RWPE2 (cell line): Measurements from ENCODE around the gene ZBTB32.
"Not testable (repeated sequence)": the region's sequence is repeated elsewhere in the genome, so short reads cannot be mapped to it uniquely, and the experiment has no call there.

Source experiments
- ATAC-seq: fragments of 200-7000 bp; cut with Tn5 transposase; 3 replicates; pipeline ENCODE4 v1.9.1; 2021; ENCODE audit warnings: low read depth
- DNase-seq: peaks from one replicate; pipeline ENCODE4 v3.0.0-alpha.2; 2020; ENCODE audit warnings: low spot score
- H3K27ac ChIP-seq: fragments of 450-650 bp; 2 replicates; pipeline ENCODE4 v1.5.1; 2017; ENCODE audit warnings: mild to moderate bottlenecking; ENCODE audit not compliant: poor library complexity, severe bottlenecking
- H3K27me3 ChIP-seq: fragments of 250-450 bp; sonication (Bioruptor Pico); 2 replicates; pipeline ENCODE4 v1.5.1; 2021; ENCODE audit warnings: mild to moderate bottlenecking, moderate library complexity; ENCODE audit not compliant: insufficient read depth, poor library complexity, severe bottlenecking
- H3K36me3 ChIP-seq: fragments of 250-450 bp; sonication (Bioruptor Pico); 2 replicates; pipeline ENCODE4 v1.5.1; 2020; ENCODE audit warnings: low read depth, mild to moderate bottlenecking, moderate library complexity
- H3K4me1 ChIP-seq: fragments of 250-450 bp; sonication (Bioruptor Pico); 2 replicates; pipeline ENCODE4 v1.5.1; 2021; ENCODE audit warnings: mild to moderate bottlenecking, moderate library complexity; ENCODE audit not compliant: insufficient read depth, poor library complexity, severe bottlenecking
- H3K4me3 ChIP-seq: fragments of 250-450 bp; sonication (Bioruptor Pico); 2 replicates; pipeline ENCODE4 v1.5.1; 2021; ENCODE audit warnings: mild to moderate bottlenecking, moderate library complexity; ENCODE audit not compliant: severe bottlenecking
- H3K9me3 ChIP-seq: fragments of 250-450 bp; sonication (Bioruptor Pico); 2 replicates; pipeline ENCODE4 v1.5.1; 2021; ENCODE audit warnings: mild to moderate bottlenecking, moderate library complexity; ENCODE audit not compliant: severe bottlenecking
- TF ChIP-seq, protein P1 (sequence below): fragments of 450-650 bp; IDR thresholded peaks from one replicate; pipeline ENCODE4 v1.5.1; 2017; ENCODE audit warnings: mild to moderate bottlenecking, moderate library complexity; ENCODE audit not compliant: poor library complexity, severe bottlenecking

Gene ZBTB32

DNA sequence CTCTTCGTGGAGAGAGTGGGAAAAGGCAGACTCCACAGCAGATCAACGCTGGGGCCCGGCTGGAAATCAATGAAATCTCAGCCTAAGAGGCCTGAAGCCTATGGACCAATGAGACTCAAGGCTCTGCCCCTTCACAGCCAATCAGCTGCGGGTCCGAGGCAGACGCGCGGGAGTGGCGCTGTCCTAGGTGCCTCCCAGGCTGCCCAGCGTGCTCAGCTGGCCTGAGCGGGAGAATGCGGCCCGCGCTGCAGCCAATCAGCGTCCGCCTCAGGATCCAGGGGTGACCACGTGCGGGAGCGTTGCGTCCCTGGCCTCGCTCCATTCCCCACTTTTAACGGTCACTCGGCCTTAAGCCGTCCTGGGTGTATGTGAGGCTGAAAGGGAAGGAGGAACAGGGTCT is at the start of gene ZBTB32:
Gene ZBTB32 (plus strand): TSS at position 341 of the 400 bp plus-strand sequence. CDS start 10,069 bp downstream, outside the sequence.
- Histone ChIP-seq H3K27ac (no peak within 1 kb of the TSS), H3K4me1 (no peaks in the 10 kb centered on the region), H3K4me3 (no peak within 1 kb of the TSS), H3K27me3 (no peaks in the 10 kb centered on the region), H3K9me3 (no peaks in the 10 kb centered on the region), H3K36me3 (no peaks in the 10 kb centered on the region)
- ATAC-seq (peak; percentile 26; the same call in 1 of the 3 replicates), DNase-seq (no peak)
- TF ChIP-seq, protein P1, sequence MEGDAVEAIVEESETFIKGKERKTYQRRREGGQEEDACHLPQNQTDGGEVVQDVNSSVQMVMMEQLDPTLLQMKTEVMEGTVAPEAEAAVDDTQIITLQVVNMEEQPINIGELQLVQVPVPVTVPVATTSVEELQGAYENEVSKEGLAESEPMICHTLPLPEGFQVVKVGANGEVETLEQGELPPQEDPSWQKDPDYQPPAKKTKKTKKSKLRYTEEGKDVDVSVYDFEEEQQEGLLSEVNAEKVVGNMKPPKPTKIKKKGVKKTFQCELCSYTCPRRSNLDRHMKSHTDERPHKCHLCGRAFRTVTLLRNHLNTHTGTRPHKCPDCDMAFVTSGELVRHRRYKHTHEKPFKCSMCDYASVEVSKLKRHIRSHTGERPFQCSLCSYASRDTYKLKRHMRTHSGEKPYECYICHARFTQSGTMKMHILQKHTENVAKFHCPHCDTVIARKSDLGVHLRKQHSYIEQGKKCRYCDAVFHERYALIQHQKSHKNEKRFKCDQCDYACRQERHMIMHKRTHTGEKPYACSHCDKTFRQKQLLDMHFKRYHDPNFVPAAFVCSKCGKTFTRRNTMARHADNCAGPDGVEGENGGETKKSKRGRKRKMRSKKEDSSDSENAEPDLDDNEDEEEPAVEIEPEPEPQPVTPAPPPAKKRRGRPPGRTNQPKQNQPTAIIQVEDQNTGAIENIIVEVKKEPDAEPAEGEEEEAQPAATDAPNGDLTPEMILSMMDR: no peak

DNA sequence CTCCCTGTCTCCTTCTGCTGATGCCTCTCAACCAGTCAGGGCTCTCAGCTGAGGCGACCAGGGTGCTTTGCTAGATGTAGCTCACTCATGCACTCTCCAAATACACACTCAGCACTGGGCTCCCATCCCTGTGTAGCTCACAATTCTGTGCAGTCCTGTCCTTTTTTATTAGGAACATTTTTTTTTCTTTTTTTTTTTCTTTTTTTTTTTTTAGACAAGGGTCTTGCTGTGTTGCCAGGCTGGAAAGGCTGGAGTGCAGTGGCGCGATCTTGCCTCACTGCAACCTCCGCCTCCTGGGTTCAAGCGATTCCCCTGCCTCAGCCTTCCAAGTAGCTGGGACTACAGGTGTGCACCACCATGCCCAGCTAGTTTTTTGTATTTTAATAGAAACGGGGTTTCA is 49.5 kb upstream of the ZBTB32 start:
- H3K27ac ChIP-seq, H3K27me3 ChIP-seq, H3K4me1 ChIP-seq, DNase-seq, ATAC-seq, H3K4me3 ChIP-seq, H3K9me3 ChIP-seq: not testable (repeated sequence)
- peaks cover 84% of the 10 kb centered on the region for H3K36me3 ChIP-seq

- Histone ChIP-seq H3K4me1 (no peaks in the 10 kb centered on the region), H3K36me3 (peaks cover 83% of the 10 kb centered on the region), H3K27me3 (no peaks in the 10 kb centered on the region), H3K4me3 (no peak overlapping the region), H3K9me3 (no peaks in the 10 kb centered on the region), H3K27ac (no peak overlapping the region)
- TF ChIP-seq, protein P1: no peak
- ATAC-seq: no peak
- DNase-seq: no peak
These were observed 48.8 kb upstream of the ZBTB32 start for GRCh38 chr19:35655600-35655999.

GRCh38 chr19:35656700-35657099 is 47.7 kb upstream of the ZBTB32 start:
- H3K27ac ChIP-seq: no peak overlapping the region
- H3K4me1 ChIP-seq: no peaks in the 10 kb centered on the region
- no peak for ATAC-seq
- peaks cover 77% of the 10 kb centered on the region for H3K36me3 ChIP-seq
- no peak for DNase-seq
- no peaks in the 10 kb centered on the region for H3K27me3 ChIP-seq
- H3K4me3 ChIP-seq: no peak overlapping the region
- no peaks in the 10 kb centered on the region for H3K9me3 ChIP-seq
- TF ChIP-seq, protein P1: no peak

- TF ChIP-seq, protein P1: no peak
- H3K4me3 ChIP-seq: no peak overlapping the region
- H3K27me3 ChIP-seq: no peaks in the 10 kb centered on the region
- no peak overlapping the region for H3K27ac ChIP-seq
- ATAC-seq (peak; percentile 51; the same call in 1 of the 3 replicates), DNase-seq (no peak)
- no peaks in the 10 kb centered on the region for H3K4me1 ChIP-seq
- H3K36me3 ChIP-seq: peaks cover 70% of the 10 kb centered on the region
- H3K9me3 ChIP-seq: no peaks in the 10 kb centered on the region
These were observed 46.3 kb upstream of the ZBTB32 start for GRCh38 chr19:35657904-35658700.
